ENCODE results near the gene ZSCAN20.

The ZSCAN20 gene

DNA sequence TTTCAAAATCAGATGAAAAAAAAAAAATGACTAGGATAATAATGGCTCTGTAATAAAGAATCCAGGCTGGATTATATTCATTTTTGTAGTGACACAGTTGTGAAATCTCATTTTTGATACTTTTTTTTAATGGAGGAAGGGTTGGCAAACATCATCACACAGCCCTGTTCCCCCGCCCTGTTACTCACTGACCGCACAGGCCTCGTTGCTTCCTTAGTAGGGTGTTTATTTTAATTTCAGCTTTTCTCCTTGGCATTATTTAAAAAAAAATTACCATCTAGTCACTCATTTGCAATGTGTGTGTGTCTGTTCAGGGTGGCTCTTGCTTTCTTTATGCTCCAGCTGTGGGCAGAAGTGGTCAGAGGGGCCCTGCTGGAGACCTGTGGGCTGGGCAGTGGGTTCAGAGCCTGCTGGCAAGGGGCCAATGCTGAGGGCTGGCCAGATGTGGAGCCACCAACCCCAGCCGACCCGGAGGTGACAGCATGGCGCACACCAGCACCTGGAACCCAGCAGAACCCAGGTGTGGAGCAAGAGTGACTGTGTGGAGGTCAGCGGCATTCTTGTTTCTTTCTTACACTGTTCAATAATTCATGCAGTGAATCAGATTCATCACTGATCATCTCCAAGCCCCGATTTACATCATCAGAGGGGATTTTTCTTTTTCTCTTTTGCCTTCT is 44.6 kb downstream of the ZSCAN20 start:
- H3K27ac ChIP-seq, result no peak overlapping the region
- TF ChIP-seq, protein P1, sequence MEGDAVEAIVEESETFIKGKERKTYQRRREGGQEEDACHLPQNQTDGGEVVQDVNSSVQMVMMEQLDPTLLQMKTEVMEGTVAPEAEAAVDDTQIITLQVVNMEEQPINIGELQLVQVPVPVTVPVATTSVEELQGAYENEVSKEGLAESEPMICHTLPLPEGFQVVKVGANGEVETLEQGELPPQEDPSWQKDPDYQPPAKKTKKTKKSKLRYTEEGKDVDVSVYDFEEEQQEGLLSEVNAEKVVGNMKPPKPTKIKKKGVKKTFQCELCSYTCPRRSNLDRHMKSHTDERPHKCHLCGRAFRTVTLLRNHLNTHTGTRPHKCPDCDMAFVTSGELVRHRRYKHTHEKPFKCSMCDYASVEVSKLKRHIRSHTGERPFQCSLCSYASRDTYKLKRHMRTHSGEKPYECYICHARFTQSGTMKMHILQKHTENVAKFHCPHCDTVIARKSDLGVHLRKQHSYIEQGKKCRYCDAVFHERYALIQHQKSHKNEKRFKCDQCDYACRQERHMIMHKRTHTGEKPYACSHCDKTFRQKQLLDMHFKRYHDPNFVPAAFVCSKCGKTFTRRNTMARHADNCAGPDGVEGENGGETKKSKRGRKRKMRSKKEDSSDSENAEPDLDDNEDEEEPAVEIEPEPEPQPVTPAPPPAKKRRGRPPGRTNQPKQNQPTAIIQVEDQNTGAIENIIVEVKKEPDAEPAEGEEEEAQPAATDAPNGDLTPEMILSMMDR (conservative IDR thresholded peaks at IDR 0.05), result no peak
- TF ChIP-seq ZFX (IDR thresholded peaks at IDR 0.05), result no peak

DNA sequence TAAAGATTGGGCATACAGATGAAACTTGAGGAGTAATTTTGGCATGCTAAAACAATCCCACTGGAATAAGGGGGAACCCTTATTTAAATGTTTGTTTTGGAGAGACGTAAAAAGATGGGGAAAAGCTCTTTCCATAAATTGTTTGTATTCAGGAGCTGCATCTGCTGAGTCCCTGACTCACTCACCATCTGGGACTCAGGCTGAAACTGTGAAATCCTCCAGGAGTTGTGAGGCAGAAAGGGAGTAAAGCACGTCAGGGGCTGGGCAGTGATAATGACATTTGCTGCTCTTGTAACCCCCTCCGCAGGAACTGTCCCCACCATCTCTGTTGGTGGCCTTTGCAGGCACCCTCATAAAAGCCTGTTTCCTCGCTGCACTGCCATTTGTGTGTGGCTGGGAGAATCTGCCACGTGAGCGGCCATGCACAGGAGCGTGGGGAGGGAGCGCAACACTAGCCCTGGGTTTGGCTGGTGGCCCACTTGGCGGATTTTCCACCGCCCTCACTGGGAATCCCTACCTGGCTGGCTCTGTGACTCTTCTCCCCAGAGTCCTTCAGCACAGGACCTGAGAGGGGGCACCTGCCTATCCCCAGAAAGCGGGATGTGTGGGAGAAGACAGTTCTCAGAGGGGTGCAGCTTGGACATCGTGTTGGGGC is 45.3 kb downstream of the ZSCAN20 start:
- TF ChIP-seq, protein P1 (conservative IDR thresholded peaks at IDR 0.05), result no peak
- TF ChIP-seq ZFX (IDR thresholded peaks at IDR 0.05), result no peak
- no peak overlapping the region for H3K27ac ChIP-seq

DNA sequence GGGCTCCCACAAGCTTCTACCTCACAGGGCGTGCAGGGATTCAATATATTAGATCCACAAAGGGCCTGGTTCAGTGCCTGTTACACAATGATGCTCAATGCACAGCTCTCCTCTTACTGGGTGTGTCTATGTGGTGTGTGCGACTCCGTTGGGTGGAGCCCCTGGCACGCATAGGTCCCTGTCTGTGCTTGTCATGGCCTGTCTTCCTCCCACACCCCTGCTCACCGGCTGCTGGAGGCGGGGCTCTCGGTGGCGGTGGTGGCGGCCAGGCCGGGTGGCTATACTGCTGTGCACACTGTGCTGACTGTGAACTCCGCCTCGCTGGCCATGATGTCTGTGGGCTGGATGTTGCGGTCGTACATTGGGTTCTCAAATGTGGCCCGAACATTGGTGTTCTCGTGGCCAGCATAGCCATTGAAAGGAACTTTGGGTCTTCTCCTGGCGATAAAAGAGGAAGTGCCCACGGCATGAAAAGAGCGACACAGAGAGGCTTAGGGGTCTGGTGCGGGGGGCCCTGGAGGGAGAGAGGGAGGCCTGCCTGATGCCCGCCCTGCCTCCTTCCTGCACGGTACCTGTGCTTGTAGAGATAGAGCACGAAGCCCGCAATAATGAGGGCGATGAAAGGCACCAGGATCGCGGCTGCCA is 46.9 kb downstream of the ZSCAN20 start:
- TF ChIP-seq, protein P1 (conservative IDR thresholded peaks at IDR 0.05), result no peak
- TF ChIP-seq ZFX (IDR thresholded peaks at IDR 0.05), result no peak
- no peak overlapping the region for H3K27ac ChIP-seq

DNA sequence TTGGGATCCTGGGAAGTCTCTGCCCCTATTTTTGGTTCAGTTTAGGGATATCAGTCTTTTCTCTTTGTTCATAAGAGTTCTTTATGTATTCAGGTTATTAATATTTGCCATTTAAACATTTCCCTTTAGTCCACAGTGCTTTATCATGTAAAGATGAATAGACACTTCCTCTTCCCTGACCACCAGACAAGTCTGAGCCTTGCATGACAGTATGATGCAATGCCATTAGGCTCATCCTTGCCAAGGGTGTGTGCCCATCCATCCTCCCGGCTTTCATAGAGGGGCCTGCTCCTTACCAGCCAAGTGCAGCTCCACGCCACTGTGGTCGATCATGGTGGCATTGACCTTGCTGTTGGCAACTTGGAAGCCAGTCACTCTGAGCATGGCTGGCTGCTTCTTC is 52.1 kb downstream of the ZSCAN20 start:
- TF ChIP-seq ZFX (IDR thresholded peaks at IDR 0.05), result no peak
- TF ChIP-seq, protein P1 (conservative IDR thresholded peaks at IDR 0.05), result no peak
- H3K27ac ChIP-seq, result no peak overlapping the region

DNA sequence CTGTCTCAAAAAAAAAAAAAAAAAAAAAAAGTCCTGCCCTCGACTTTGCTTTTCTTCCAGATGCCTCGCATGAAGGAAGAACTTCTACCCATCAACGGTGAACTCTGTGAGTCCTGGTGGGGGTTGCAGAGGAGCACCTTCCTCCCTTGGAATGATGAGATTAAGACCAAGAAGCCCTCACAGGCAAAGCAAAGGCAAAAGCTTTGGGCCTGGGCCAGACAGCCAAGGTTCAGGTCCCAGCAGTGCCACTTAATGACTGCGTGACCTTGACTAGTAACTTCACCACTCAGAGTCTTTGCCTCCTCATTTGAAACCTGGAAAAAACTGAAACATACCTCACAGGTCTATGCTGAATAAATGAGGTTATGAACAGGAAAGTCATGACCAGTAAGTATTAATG is 55.5 kb downstream of the ZSCAN20 start:
- no peak overlapping the region for H3K27ac ChIP-seq
- TF ChIP-seq, protein P1 (conservative IDR thresholded peaks at IDR 0.05), result no peak
- no peak for TF ChIP-seq ZFX (IDR thresholded peaks at IDR 0.05)

DNA sequence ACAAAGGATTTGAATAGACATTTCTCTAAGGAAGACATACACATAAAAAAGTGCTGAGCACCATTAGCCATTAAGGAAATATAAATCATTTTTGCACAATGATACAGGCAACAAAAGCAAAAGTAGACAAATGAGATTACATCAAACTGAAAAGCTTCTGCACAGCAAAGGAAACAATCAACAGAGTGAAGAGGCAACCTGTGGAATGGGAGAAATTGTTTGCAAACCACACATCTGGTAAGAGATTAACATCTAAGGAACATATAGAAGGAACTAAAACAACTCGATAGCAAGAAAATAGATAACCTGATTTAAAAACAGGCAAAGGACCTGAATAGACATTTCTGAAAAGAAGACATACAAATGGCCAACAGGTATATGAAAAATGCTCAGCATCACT is 57.5 kb downstream of the ZSCAN20 start:
- no peak overlapping the region for H3K27ac ChIP-seq
- no peak for TF ChIP-seq ZFX (IDR thresholded peaks at IDR 0.05)
- TF ChIP-seq, protein P1 (conservative IDR thresholded peaks at IDR 0.05), result no peak

DNA sequence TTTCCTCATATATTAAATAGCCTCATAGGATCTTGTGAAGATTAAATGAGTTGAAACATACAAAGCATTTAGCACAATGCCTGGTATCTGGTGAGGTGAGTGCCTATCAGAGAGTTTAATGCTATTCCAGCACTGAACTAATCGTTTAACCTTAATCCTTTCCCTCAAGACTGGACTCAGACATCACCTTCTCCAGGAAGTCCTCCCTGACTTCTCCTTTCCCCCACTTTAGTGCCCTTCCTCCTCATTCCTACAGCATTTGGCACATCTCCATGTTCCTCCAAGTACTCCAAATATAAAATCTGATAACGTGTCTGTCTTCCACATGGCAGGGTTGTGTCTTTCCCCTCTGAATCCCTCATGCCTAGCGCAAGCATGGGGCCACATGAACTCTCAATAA is 59.8 kb downstream of the ZSCAN20 start:
- TF ChIP-seq, protein P1 (conservative IDR thresholded peaks at IDR 0.05), result no peak
- TF ChIP-seq ZFX (IDR thresholded peaks at IDR 0.05), result no peak
- no peak overlapping the region for H3K27ac ChIP-seq
